IMR-90 (cell line): ENCODE data around the gene TMTC1. TPM values are rescaled to one million over a fixed set of nuclear protein-coding genes. Genes with fewer than 3 reads are reported as not detected.

ENCODE experiments used
- ATAC-seq: fragments of 200-7000 bp; cut with Tn5 transposase; 2 replicates; pipeline ENCODE4 v1.9.1; 2020; ENCODE audit warnings: low read depth, mild to moderate bottlenecking, moderate library complexity
- BruUV-seq: library from RNA; stranded (reverse); fragments of 400-500 nt; replicated peaks from 2 replicates; lab custom pipeline; 2021; lab: Mats Ljungman, UMichigan
- CTCF ChIA-PET: fragments of 300-600 bp; formaldehyde crosslinking; extraction: SDS; loops from one replicate; lab custom pipeline; 2021; ENCODE audit warnings: antibody characterized with exemption; lab: Yijun Ruan, JAX
- POLR2A ChIA-PET: fragments of 300-600 bp; sonication (Branson Sonifier 250); formaldehyde crosslinking; loops from one replicate; lab custom pipeline; 2022; ENCODE audit warnings: antibody characterized with exemption; ENCODE audit not compliant: unreplicated experiment; lab: Charles Lee
- DNase-seq: peaks from one replicate; pipeline ENCODE4 v3.0.0; 2013
- H2AFZ ChIP-seq: replicated peaks from 2 replicates; pipeline ENCODE3; 2013; ENCODE audit warnings: low read length, mild to moderate bottlenecking; ENCODE audit not compliant: poor library complexity
- H2AK5ac ChIP-seq: 2 replicates; pipeline ENCODE4 v1.6.1; 2013; ENCODE audit warnings: low read depth, low read length, inconsistent platforms
- H2AK9ac ChIP-seq: replicated peaks from 2 replicates; pipeline ENCODE3; 2013; ENCODE audit warnings: mild to moderate bottlenecking, low read depth, low read length, moderate library complexity; ENCODE audit not compliant: poor library complexity
- H2BK120ac ChIP-seq: 2 replicates; pipeline ENCODE4 v1.6.1; 2013; ENCODE audit warnings: low read depth, low read length, inconsistent platforms
- H2BK15ac ChIP-seq: 3 replicates; pipeline ENCODE4 v1.6.1; 2013; ENCODE audit warnings: low read depth, low read length, inconsistent platforms
- H2BK20ac ChIP-seq: 2 replicates; pipeline ENCODE4 v1.6.1; 2013; ENCODE audit warnings: low read depth, mild to moderate bottlenecking, inconsistent platforms, low read length, moderate library complexity
- H2BK5ac ChIP-seq: 2 replicates; pipeline ENCODE4 v1.6.1; 2013; ENCODE audit warnings: mild to moderate bottlenecking, low read depth, low read length, inconsistent platforms; ENCODE audit not compliant: poor library complexity, severe bottlenecking
- H3K14ac ChIP-seq: replicated peaks from 2 replicates; pipeline ENCODE4 v1.6.1; 2013; ENCODE audit warnings: low read depth, low read length, inconsistent platforms
- H3K18ac ChIP-seq: 2 replicates; pipeline ENCODE4 v1.6.1; 2013; ENCODE audit warnings: low read depth, low read length, control low read depth
- H3K23ac ChIP-seq: 2 replicates; pipeline ENCODE4 v1.6.1; 2013; ENCODE audit warnings: low read depth, low read length, inconsistent platforms
- H3K27ac ChIP-seq: 2 replicates; pipeline ENCODE4 v1.5.1; 2013; ENCODE audit warnings: mild to moderate bottlenecking, control low read depth, low read length; ENCODE audit not compliant: insufficient read depth
- H3K27me3 ChIP-seq: 2 replicates; pipeline ENCODE4 v1.6.1; 2013; ENCODE audit warnings: low read length; ENCODE audit not compliant: control insufficient read depth, insufficient read depth
- H3K36me3 ChIP-seq: 2 replicates; pipeline ENCODE4 v1.6.1; 2013; ENCODE audit warnings: low read length, mixed read lengths; ENCODE audit not compliant: control insufficient read depth, insufficient read depth
- H3K4ac ChIP-seq: 2 replicates; pipeline ENCODE4 v1.6.1; 2013; ENCODE audit warnings: low read depth, low read length, inconsistent platforms
- H3K4me1 ChIP-seq: 2 replicates; pipeline ENCODE4 v1.6.1; 2013; ENCODE audit warnings: low read length, mixed read lengths; ENCODE audit not compliant: control insufficient read depth, insufficient read depth
- H3K4me2 ChIP-seq: 2 replicates; pipeline ENCODE4 v1.6.1; 2013; ENCODE audit warnings: low read depth, mild to moderate bottlenecking, control low read depth, low read length, moderate library complexity
- H3K4me3 ChIP-seq: 2 replicates; pipeline ENCODE4 v1.5.1; 2013; ENCODE audit warnings: low read depth, mild to moderate bottlenecking, control low read depth, low read length, moderate library complexity; ENCODE audit not compliant: insufficient read depth
- H3K56ac ChIP-seq: 2 replicates; pipeline ENCODE4 v1.6.1; 2013; ENCODE audit warnings: low read length, inconsistent platforms; ENCODE audit not compliant: insufficient read depth; ENCODE audit errors: extremely low read depth
- H3K79me1 ChIP-seq, 2 experiments: 2 replicates each; pipeline ENCODE4 v1.6.1; 2013; ENCODE audit warnings: low read length in 2 of 2, inconsistent platforms in 1 of 2, low read depth in 1 of 2
- H3K9ac ChIP-seq: 2 replicates; pipeline ENCODE4 v1.6.1; 2013; ENCODE audit warnings: low read depth, low read length, control low read depth
- H3K9me1 ChIP-seq: 2 replicates; pipeline ENCODE4 v1.6.1; 2013; ENCODE audit warnings: low read length, inconsistent platforms; ENCODE audit not compliant: insufficient read depth
- H3K9me3 ChIP-seq: 2 replicates; pipeline ENCODE4 v1.6.1; 2013; ENCODE audit warnings: low read length; ENCODE audit not compliant: control insufficient read depth, insufficient read depth
- H4K20me1 ChIP-seq: 2 replicates; pipeline ENCODE4 v1.6.1; 2013; ENCODE audit warnings: low read length, inconsistent platforms; ENCODE audit not compliant: insufficient read depth
- H4K5ac ChIP-seq: 2 replicates; pipeline ENCODE4 v1.6.1; 2013; ENCODE audit warnings: mild to moderate bottlenecking, low read depth, low read length, control low read depth
- H4K8ac ChIP-seq, 2 experiments: 2 replicates each; pipeline ENCODE4 v1.6.1; 2013; ENCODE audit warnings: low read depth in 2 of 2, low read length in 2 of 2, control low read depth in 1 of 2, inconsistent platforms in 1 of 2
- H4K91ac ChIP-seq: 2 replicates; pipeline ENCODE4 v1.6.1; 2013; ENCODE audit warnings: low read depth, low read length, inconsistent platforms; ENCODE audit not compliant: insufficient read depth
- BHLHE40 ChIP-seq: fragments of 150-350 bp; IDR thresholded peaks from 2 replicates; pipeline ENCODE4 v1.6.1; 2016; ENCODE audit warnings: mild to moderate bottlenecking, low read depth, low read length
- CEBPB ChIP-seq: IDR thresholded peaks from 2 replicates; pipeline ENCODE4 v1.6.1; 2012; ENCODE audit warnings: low read depth, low read length, improper control_type of control experiment
- CTCF ChIP-seq: conservative IDR thresholded peaks from 2 replicates; pipeline ENCODE4 v1.5.1; 2012; ENCODE audit warnings: mild to moderate bottlenecking, low read depth, low read length, improper control_type of control experiment
- RAD21 ChIP-seq: IDR thresholded peaks from 2 replicates; pipeline ENCODE4 v1.6.1; 2012; ENCODE audit warnings: low read length, improper control_type of control experiment
- RFX5 ChIP-seq: IDR thresholded peaks from 2 replicates; pipeline ENCODE4 v1.8.0; 2012; ENCODE audit warnings: low read depth, mild to moderate bottlenecking, low read length, moderate library complexity
- WGBS, 2 experiments: methylation state at CpG; one replicate each; pipeline versions ENCODE4 v1.1.5 to v1.1.7; 2013; ENCODE audit warnings: missing lambda C conversion rate in 2 of 2; ENCODE audit not compliant: insufficient read length in 1 of 2; ENCODE audit errors: extremely low coverage in 2 of 2; 5-methylcytosine and 5-hydroxymethylcytosine counted together
- dilution Hi-C: fragments of 300-500 bp; cut with HindIII; formaldehyde crosslinking; loops from one replicate; pipeline ENCODE4 v1.14.3; 2018; ENCODE audit warnings: low sequenced_read_pairs; ENCODE audit not compliant: unreplicated experiment
- in situ Hi-C: fragments of 300-500 bp; cut with MboI; formaldehyde crosslinking; loops from 3 replicates; pipeline ENCODE4 v1.14.3; 2019; ENCODE audit warnings: low sequenced_read_pairs, inconsistent platforms, mixed read lengths
- intact Hi-C: fragments of 100-400 bp; cut with micrococcal nuclease; formaldehyde crosslinking; loops from 2 replicates; pipeline ENCODE4 v1.10.0; 2022
- polyA plus RNA-seq, 3 experiments: library from polyadenylated mRNA; depleted of rRNA; stranded (reverse); fragments of >200 nt; gene quantifications; 2 replicates each; pipeline ENCODE4 v1.2.3, GENCODE V29; 2012; ENCODE audit warnings: low replicate concordance in 1 of 3
- total RNA-seq: library from RNA; depleted of rRNA; stranded (reverse); fragments of >200 nt; gene quantifications from 2 replicates; pipeline ENCODE4 v1.2.3, GENCODE V29; 2012
- TF ChIP-seq, protein P1 (sequence below): fragments of 150-350 bp; IDR thresholded peaks from 2 replicates; pipeline ENCODE4 v1.6.1; 2016; ENCODE audit warnings: low read depth, mild to moderate bottlenecking, low read length, moderate library complexity, borderline replicate concordance

Gene TMTC1
- total and polyA plus RNA-seq, 2 of the 4 experiments (the other 2 are of a cell fraction) = 12.5 to 36.4 TPM

DNA sequence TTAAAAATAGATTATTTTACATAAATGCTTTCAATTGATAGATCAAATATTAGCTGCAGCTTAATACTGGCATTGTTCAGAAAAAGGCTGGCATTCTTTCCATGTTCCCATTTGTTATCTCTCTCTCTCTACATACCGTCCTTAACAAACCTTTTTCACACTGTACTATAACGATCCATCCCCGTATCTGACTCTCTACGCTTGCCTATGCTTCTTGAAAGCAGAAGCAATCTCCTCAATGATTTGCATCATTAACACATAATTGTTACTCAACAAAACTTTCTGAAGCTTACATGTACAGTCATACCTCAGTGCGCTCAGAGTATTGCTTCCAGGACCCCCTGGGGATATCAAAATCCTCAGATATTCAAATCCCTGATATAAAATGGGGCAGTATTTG lies 89.7 kb downstream of the TMTC1 start:
- no peak overlapping the region for H3K9ac ChIP-seq
- H3K4me2 ChIP-seq = no peak overlapping the region
- H3K27ac ChIP-seq = no peak overlapping the region
- no peak overlapping the region for H3K56ac ChIP-seq
- dilution Hi-C loops = no loop called here
- H3K18ac ChIP-seq = no peak overlapping the region
- no peak overlapping the region for H2AK5ac ChIP-seq
- ATAC-seq (no peak), DNase-seq (no peak)
- POLR2A ChIA-PET = no interaction called here
- no peaks in the 10 kb centered on the region for H3K27me3 ChIP-seq
- in situ Hi-C loops = no loop called here
- intact Hi-C loops = no loop called here
- H4K20me1 ChIP-seq = no peaks in the 10 kb centered on the region
- H2AFZ ChIP-seq = no peak overlapping the region
- no peak overlapping the region for H4K8ac ChIP-seq
- H3K9me3 ChIP-seq = no peaks in the 10 kb centered on the region
- no peaks in the 10 kb centered on the region for H3K79me1 ChIP-seq
- no peak overlapping the region for H2BK120ac ChIP-seq
- no peak overlapping the region for H3K14ac ChIP-seq
- WGBS, 2 experiments = 100% methylated on average over 2 to 4 of the region's 5 CpGs
- CTCF ChIA-PET = no interaction called here
- no peak overlapping the region for H4K91ac ChIP-seq
- no peaks in the 10 kb centered on the region for H3K4me1 ChIP-seq
- H2BK20ac ChIP-seq = no peak overlapping the region
- BruUV-seq = no TSS peak
- H2BK5ac ChIP-seq = no peak overlapping the region
- H3K36me3 ChIP-seq = peaks cover 2% of the 10 kb centered on the region; the same call in 1 of the 2 replicates
- no peaks in the 10 kb centered on the region for H3K9me1 ChIP-seq
- no peak overlapping the region for H4K5ac ChIP-seq
- no peak overlapping the region for H2AK9ac ChIP-seq
- H3K23ac ChIP-seq = no peak overlapping the region
- TF ChIP-seq, protein P1, sequence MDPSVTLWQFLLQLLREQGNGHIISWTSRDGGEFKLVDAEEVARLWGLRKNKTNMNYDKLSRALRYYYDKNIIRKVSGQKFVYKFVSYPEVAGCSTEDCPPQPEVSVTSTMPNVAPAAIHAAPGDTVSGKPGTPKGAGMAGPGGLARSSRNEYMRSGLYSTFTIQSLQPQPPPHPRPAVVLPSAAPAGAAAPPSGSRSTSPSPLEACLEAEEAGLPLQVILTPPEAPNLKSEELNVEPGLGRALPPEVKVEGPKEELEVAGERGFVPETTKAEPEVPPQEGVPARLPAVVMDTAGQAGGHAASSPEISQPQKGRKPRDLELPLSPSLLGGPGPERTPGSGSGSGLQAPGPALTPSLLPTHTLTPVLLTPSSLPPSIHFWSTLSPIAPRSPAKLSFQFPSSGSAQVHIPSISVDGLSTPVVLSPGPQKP = no peak
- TF ChIP-seq CEBPB (no peak), CTCF (no peak), BHLHE40 (no peak), RAD21 (no peak), RFX5 (no peak)
- no peak overlapping the region for H3K4me3 ChIP-seq
- H2BK15ac ChIP-seq = no peak overlapping the region
- no peak overlapping the region for H3K4ac ChIP-seq
